RCC 7860 (cell line): ENCODE measurements around the gene SETDB2.
"Not testable (repeated sequence)": the region's sequence is repeated elsewhere in the genome, so short reads cannot be mapped to it uniquely, and the experiment has no call there.

Experiments used
- DNase-seq: peaks from one replicate; pipeline ENCODE4 v3.0.0-alpha.2; 2015; ENCODE audit warnings: low spot score
- FAIRE-seq: peaks from 2 replicates; lab custom pipeline; 2012; peaks lifted over from hg19 to GRCh38; lab: Jason Lieb, UNC

SETDB2 gene

GRCh38 chr13:49464621-49465325 is 20.7 kb downstream of the SETDB2 start:
- DNase-seq: no peak
- no peak for FAIRE-seq

DNA sequence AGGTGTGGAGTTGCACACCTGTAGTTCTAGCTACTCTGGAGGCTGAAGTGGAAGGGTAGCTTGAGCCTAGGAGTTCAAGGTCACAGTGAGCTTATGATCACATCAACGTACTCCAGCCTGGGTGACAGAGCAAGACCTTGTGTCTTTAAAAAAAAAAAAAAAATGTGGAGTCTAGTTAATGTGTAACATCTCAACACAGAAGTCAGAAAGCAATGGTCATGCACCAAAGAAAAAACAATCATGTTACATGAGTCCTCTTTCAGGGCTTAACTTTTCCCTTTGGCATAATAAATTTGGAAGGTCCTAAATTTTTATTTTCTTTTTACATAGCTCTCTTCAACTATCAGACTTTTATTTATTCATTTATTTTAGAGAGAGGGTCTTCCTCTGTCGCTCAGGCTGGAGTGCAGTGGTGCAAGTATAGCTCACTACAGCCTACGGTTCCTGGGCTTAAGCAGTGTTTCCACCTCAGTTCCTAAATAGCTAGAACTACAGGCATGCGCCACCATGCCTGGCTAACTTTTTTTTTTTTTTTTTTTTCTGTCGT is 22.3 kb downstream of the SETDB2 start:
- DNase-seq (no peak), FAIRE-seq (no peak)

- DNase-seq (no peak), FAIRE-seq (no peak)
Measured at GRCh38 chr13:49472186-49472585, 28.1 kb downstream of the SETDB2 start.

GRCh38 chr13:49476529-49476928 is 32.5 kb downstream of the SETDB2 start:
- FAIRE-seq (no peak), DNase-seq (no peak)

DNA sequence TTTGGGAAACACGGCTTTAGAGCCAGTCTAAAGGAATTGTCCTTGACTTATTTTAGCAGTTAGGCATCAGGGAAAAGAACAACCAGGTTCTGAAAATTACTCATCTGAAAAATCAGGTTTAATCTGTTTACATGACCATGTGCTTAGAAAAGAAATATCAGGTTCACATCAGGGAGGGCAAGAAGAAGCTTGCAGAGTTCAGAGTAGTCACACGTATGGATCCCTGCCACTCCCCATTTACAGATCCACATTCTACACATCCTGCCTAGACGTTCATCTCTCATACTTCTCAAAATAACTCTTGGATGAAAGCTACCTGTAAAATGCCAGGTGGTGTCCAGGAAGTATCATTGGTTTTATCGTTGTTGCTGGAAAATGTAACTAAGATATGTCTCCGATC is 37.7 kb downstream of the SETDB2 start:
- no peak for DNase-seq
- no peak for FAIRE-seq

GRCh38 chr13:49488563-49488962 is 44.5 kb downstream of the SETDB2 start:
- no peak for FAIRE-seq
- no peak for DNase-seq

DNA sequence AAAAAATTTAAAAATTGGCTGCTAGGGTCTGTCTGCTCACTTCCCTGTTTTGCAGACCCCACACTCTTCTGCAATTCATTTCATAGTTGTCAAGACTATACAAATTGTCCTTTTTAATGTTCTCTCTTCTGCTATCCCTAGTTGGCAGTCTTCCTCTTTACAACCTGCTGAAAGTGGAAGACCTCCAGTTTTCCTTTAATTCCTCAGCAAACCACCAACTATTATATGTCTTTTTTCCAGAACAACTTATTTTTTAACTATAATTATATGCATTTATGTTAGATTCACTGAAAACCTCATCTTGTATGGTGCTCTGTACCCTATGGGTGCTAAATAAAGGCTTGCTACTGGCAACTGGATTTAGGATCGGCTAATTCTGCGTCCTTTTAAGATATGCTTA is 50.6 kb downstream of the SETDB2 start:
- DNase-seq (no peak), FAIRE-seq (no peak)

GRCh38 chr13:49495783-49496762 is 52.0 kb downstream of the SETDB2 start, which contains the start of gene PHF11:
Gene PHF11, plus strand, starts transcription at chr13:49495953. Its CDS starts 49 bp downstream, at chr13:49496002.
- DNase-seq: peak; percentile 75
- no peak for FAIRE-seq

GRCh38 chr13:49496837-49497236 is 52.8 kb downstream of the SETDB2 start:
- DNase-seq, FAIRE-seq: not testable (repeated sequence)

GRCh38 chr13:49497272-49497671 is 53.2 kb downstream of the SETDB2 start:
- FAIRE-seq (no peak), DNase-seq (no peak)

DNA sequence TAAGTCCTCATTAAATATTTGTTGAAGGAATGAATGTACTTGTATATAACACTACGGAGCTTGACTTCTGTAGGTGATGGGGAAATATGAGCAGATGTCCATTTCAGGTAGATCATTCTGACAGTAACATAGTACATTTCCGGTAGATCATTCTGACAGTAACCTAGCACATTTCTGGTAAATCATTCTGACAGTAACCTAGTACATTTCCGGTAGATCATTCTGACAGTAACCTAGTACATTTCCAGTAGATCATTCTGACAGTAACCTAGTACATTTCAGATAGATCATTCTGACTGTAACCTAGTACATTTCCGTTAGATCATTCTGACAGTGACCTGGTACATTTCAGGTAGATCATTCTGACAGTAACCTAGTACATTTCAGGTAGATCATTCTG is 54.1 kb downstream of the SETDB2 start:
- FAIRE-seq: no peak
- no peak for DNase-seq

DNA sequence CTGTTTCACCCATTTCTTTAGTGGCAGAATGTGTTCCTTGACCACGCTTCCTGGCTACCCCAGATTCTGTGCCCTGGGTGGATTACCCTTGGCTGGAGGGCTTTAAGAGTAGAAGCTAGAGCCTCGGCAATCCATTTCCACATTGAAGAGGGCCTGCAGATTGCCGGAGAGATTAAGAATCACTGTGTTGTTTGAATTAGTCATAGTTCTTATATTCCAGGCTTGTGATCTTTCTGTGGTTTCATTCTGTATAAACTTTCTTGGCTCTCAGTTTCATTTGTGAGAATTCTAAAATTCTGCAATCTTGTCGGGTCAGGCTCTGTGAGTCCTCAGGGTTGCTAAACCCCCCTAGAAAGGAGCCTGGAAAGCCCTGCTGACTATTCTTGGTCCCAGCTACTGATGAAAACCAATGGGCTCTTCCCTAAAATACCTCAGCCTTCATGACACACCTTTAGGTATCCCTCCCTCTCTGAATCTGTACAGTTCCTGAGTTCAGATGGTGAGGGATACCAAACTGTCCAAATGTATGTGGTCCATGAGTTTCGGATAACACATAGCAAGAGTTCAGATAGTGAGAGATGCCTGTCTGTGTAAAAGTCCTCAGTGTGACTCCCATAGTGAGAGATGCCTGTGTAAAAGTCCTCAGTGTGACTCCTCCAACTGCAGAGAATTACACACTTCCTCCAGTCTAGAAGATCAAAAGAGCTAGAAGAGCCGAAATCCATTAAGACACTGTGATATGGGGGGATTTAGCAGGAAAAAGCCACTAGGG is 56.0 kb downstream of the SETDB2 start:
- no peak for FAIRE-seq
- no peak for DNase-seq

GRCh38 chr13:49502954-49503353 is 58.9 kb downstream of the SETDB2 start:
- no peak for FAIRE-seq

DNA sequence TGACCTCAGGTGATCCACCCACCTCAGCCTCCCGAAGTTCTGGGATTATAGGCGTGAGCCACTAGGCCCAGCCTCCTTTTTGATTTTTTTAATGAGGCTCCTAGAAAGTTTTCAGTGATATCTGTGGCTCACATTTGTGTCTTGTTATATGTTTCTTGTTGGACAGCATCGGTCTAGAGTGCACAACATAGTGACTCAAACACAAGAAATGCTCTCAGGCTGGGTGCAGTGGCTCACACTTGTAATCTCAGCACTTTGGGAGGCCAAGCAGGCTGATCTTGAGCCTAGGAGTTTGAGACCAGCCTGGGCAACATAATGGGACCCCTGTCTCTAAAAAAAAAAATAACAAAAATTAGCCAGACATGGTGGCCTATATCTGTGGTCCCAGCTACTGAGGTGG is 59.9 kb downstream of the SETDB2 start:
- DNase-seq (no peak), FAIRE-seq (no peak)

More at GRCh38 chr13:49502954-49503353, 58.9 kb downstream of the SETDB2 start:
- DNase-seq: no peak

DNA sequence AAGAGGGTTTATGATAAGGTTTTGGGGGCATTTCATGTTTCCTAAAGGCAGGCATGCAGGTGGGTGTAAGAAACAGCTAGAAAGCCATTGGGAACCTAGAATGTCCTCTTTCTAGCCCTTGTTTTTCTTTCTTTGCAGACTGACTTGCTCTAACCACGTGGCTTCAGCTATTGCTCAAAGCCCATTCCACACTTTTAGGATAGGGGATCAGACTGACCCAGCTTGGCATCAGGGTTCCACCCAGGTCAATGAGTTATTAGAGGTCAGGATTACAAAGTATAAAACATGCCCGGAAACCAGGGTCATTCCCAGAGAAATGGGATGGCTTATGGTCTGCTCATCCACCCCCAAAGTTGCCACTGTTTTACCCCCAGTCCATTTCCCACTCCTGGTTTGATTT is 68.5 kb downstream of the SETDB2 start:
- DNase-seq (no peak), FAIRE-seq (no peak)

- DNase-seq (no peak), FAIRE-seq (no peak)
Measured at GRCh38 chr13:49516467-49516866, 72.4 kb downstream of the SETDB2 start.

- no peak for FAIRE-seq
- DNase-seq: no peak
Measured at GRCh38 chr13:49517461-49517860, 73.4 kb downstream of the SETDB2 start.

DNA sequence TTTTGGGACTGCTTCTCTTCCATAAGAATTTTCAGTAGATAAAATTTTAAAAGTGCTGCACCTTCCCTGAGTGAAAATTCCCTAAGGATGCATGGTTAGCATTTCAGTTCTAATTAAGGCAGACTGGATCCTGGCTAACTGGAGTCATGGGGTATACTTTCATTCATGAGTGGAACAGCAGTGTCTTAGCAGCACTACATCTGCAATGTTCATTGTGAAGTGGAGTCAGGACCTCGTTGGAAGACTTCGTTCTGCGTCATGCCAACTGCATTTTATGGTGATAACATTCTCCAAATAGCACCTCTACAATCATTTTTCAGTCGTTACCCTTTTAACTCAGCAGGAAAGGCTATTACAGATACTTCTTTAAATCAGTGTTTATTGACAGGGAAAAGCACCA is 77.2 kb downstream of the SETDB2 start:
- DNase-seq: no peak
- no peak for FAIRE-seq

GRCh38 chr13:49524740-49525501 is 80.8 kb downstream of the SETDB2 start:
- FAIRE-seq (no peak), DNase-seq (no peak)

- DNase-seq (no peak), FAIRE-seq (no peak)
Measured at GRCh38 chr13:49527123-49527522, 83.0 kb downstream of the SETDB2 start.
